ENCODE results near the gene S100A12. TPM values are rescaled to one million over a fixed set of nuclear protein-coding genes. Genes with fewer than 3 reads are reported as not detected.

S100A12 gene
- total and polyA plus RNA-seq, 8 donors: 1.1 to 178 (median 3.4) TPM

DNA sequence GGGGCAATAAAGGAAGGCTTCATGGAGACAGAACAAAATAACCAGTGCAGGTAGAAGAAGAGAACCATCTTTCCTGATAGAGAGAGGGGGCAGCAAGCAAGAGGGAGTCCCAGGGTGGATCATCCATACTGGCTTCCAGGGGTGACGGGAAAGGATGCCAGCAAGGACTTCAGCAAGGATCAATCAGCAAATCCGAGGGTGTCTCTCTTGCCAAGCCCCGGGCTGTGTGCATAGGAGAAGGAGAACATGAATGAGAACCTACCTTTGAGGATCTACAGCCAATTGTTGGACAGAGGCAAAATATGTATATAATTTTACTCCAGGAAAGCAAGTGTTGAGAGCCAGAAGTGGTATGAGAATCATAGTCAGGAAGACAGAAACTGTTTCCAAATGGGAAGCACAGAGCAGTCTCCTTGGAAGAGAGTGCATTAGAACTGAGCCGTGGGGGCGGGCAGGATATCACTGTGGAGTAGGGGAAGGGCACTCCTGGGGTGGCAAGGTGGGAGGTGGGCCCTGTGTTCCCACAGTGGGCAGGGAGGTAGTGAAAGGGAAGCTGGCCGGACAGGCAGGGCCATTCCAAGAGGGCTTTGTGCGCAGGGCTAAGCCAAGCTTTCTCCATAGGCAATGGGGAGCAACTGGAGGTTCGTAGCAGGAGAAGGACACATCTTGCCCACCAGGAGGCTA is 18.9 kb downstream of the S100A12 start:
- ATAC-seq (no peak), DNase-seq (no peak)
- H3K27me3 ChIP-seq: peaks cover 0 to 7% of the 10 kb centered on the region in 2 donors
- peaks cover 0 to 48% of the 10 kb centered on the region in 2 donors for H3K4me1 ChIP-seq
- intact Hi-C loops (cut with DNase I): loop anchor here in 1 of 2 donors (2.0 kb wide), 1 partner anchor 138 kb away; no protein-coding TSS in a partner anchor
- H3K9me3 ChIP-seq: no peaks in the 10 kb centered on the region
- TF ChIP-seq, protein P1, sequence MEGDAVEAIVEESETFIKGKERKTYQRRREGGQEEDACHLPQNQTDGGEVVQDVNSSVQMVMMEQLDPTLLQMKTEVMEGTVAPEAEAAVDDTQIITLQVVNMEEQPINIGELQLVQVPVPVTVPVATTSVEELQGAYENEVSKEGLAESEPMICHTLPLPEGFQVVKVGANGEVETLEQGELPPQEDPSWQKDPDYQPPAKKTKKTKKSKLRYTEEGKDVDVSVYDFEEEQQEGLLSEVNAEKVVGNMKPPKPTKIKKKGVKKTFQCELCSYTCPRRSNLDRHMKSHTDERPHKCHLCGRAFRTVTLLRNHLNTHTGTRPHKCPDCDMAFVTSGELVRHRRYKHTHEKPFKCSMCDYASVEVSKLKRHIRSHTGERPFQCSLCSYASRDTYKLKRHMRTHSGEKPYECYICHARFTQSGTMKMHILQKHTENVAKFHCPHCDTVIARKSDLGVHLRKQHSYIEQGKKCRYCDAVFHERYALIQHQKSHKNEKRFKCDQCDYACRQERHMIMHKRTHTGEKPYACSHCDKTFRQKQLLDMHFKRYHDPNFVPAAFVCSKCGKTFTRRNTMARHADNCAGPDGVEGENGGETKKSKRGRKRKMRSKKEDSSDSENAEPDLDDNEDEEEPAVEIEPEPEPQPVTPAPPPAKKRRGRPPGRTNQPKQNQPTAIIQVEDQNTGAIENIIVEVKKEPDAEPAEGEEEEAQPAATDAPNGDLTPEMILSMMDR (IDR thresholded peaks at IDR 0.05): no peak
- peaks cover 0 to 26% of the 10 kb centered on the region in 2 donors for H3K36me3 ChIP-seq
- peak overlapping the region in 1 of 2 donors; percentile 58 for H3K4me3 ChIP-seq
- peak overlapping the region in 1 of 2 donors; percentile 94 for H3K27ac ChIP-seq

DNA sequence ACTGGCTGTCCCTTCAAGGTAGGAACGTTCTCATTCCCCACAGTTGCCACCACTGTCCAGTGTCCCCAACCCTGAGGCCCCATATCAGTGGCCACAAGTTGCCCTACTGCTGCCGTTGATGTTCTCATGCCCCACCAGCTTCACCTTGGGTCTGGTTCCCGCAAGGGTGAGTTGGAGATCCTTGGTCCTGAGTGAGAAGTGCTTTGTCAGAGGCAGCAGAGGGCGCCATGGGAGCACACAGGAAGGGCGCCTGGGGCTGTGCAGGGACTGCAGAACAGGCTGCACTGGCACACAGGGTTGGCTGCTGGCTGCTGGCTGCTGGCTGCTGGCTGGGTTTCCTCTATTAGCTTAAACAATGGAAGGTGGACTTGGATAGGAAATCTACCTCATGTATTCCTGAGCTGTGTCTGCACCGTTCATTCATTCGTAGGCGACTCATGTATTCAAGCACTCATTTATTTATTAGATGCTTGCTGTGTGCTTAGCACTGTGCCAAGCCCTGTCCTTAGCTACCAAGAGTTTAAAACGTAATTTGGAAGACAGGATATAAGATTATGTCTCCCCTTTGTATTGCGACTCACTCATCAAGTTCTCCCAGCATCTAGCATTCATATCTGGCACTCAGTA is 19.9 kb downstream of the S100A12 start:
- Histone ChIP-seq H3K4me1 (peaks cover 0 to 39% of the 10 kb centered on the region in 2 donors), H3K27ac (peak overlapping the region in 1 of 2 donors; percentile 94), H3K27me3 (peaks cover 6 to 16% of the 10 kb centered on the region in 2 donors), H3K9me3 (no peaks in the 10 kb centered on the region), H3K36me3 (peaks cover 0 to 22% of the 10 kb centered on the region in 2 donors), H3K4me3 (no peak overlapping the region)
- TF ChIP-seq, protein P1 (IDR thresholded peaks at IDR 0.05): peak; percentile 30 to 54
- ATAC-seq (peak; percentile 79), DNase-seq (peak in 2 of 4 donors; percentile 80 to 95)
- intact Hi-C loops (cut with DNase I): loop anchor here in 1 of 2 donors (2.0 kb wide), 1 partner anchor 139 kb away; no protein-coding TSS in a partner anchor

DNA sequence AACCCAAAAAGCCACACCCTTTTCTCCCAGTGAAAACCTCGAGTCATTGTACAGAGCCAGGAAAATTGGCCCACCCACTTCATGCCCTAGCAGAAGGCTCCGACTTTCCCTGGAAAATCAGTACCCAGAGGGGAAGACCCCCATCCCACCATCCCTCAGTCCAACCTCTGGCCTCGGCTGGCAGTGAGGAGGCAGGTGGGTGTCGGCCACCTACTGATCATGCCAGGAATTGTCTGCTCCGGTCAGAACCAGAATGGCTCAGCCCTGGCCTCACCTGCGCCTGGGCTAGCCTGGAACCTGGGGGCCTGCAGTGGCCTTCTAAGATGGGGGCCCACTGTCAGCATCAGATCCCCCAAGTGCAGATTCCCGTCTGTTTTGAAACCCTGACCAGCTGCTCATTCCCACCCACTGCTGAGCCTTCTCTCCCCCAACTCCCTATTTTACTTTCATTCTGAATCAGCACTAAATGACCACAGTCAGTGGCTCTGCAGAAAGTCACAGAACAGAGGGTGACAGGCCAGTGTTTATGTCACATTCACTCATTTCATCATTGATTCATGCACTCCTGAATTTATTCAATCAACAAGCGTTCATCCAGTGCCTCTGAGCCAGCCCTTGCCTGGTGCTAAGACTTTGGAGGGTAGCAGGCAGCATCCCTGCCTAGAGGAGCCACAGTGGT is 20.8 kb downstream of the S100A12 start:
- Histone ChIP-seq H3K9me3 (no peaks in the 10 kb centered on the region), H3K4me1 (peaks cover 0 to 31% of the 10 kb centered on the region in 2 donors), H3K27me3 (peaks cover 6 to 22% of the 10 kb centered on the region in 2 donors), H3K4me3 (no peak overlapping the region), H3K27ac (peak overlapping the region in 1 of 2 donors; percentile 94), H3K36me3 (peaks cover 0 to 13% of the 10 kb centered on the region in 2 donors)
- ATAC-seq (no peak), DNase-seq (no peak)
- intact Hi-C loops (cut with DNase I): no loop called here
- TF ChIP-seq, protein P1 (IDR thresholded peaks at IDR 0.05): no peak

DNA sequence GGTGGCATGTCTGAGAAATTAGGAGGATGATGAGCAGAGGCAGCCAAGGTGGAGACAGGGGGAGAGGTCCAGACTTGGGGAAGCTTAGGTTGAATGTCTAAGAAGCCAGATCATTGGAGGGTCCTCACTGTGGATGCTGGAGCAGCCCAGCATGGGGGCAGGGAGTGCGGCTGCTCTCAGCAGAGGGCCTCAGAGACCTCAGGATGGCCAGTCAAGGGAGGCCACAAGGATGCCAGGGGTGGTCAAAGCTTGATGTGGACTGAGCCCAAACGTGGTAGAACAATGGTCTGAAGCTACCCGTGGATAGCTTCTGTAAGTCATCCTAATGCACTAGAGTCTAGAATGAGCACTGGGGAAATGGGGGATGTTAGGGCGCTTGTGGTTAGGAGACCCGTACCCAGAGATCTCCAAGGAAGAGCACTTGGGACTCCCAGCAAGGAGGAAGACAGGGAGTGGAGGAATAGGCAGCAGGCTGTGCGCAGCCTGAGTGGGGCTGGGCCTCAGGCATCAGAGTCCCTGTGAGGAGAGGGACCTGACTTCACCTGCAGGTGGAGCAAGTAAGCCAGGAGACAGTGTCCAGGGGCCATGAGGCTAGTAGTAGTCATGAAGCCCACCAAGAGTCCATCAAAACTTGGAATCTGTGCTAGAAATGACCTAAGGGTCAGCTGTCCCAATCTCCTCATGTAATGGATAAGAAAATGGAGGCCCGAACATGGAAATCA is 22.0 kb downstream of the S100A12 start:
- Histone ChIP-seq H3K36me3 (no peaks in the 10 kb centered on the region), H3K4me1 (peaks cover 0 to 28% of the 10 kb centered on the region in 2 donors), H3K9me3 (no peaks in the 10 kb centered on the region), H3K27ac (no peak overlapping the region), H3K4me3 (no peak overlapping the region), H3K27me3 (peaks cover 6 to 34% of the 10 kb centered on the region in 2 donors)
- intact Hi-C loops (cut with DNase I): no loop called here
- DNase-seq: no peak
- no peak for ATAC-seq
- TF ChIP-seq, protein P1 (IDR thresholded peaks at IDR 0.05): peak in 1 of 2 donors; percentile 21

Data from left lung (tissue), 10 donors.